GM21619 (cell line): Measurements from ENCODE around the gene MUL1.
"Not testable (repeated sequence)": the region's sequence is repeated elsewhere in the genome, so short reads cannot be mapped to it uniquely, and the experiment has no call there.

Experiments used
- ATAC-seq: cut with Tn5 transposase; IDR thresholded peaks from one replicate; pipeline ENCODE4 v1.9.1; 2021; ENCODE audit not compliant: unreplicated experiment

Gene MUL1

GRCh38 chr1:20507564-20508410, at the start of gene MUL1:
MUL1 (minus strand) TSS chr1:20508151; CDS start chr1:20508024, 127 bp downstream.
- peak; percentile 92 for ATAC-seq

GRCh38 chr1:20555758-20556120, 47.8 kb upstream of the MUL1 start:
- no peak for ATAC-seq

GRCh38 chr1:20555025-20555757, 47.2 kb upstream of the MUL1 start:
- no peak for ATAC-seq

GRCh38 chr1:20552728-20553445, 44.9 kb upstream of the MUL1 start:
- no peak for ATAC-seq

- no peak for ATAC-seq
These were observed 44.2 kb upstream of the MUL1 start, which contains the start of gene FAM43B for GRCh38 chr1:20551945-20552727. FAM43B (plus strand) TSS chr1:20552573; CDS start chr1:20552974, 401 bp downstream.

GRCh38 chr1:20551161-20551560, 43.2 kb upstream of the MUL1 start:
- ATAC-seq, result no peak

- ATAC-seq, result no peak
These were observed 38.7 kb upstream of the MUL1 start for GRCh38 chr1:20546637-20547036.

- ATAC-seq, result no peak
These were observed 32.3 kb upstream of the MUL1 start for GRCh38 chr1:20540281-20540680.

GRCh38 chr1:20538760-20539551, 31.0 kb upstream of the MUL1 start:
- no peak for ATAC-seq

- ATAC-seq, result no peak
These were observed 30.3 kb upstream of the MUL1 start for GRCh38 chr1:20538227-20538626.

GRCh38 chr1:20534659-20535417, 26.9 kb upstream of the MUL1 start:
- no peak for ATAC-seq

GRCh38 chr1:20533635-20534034, 25.7 kb upstream of the MUL1 start:
- ATAC-seq, result no peak

- no peak for ATAC-seq
These were observed 22.9 kb upstream of the MUL1 start for GRCh38 chr1:20530901-20531300.

- ATAC-seq, result no peak
These were observed 22.4 kb upstream of the MUL1 start for GRCh38 chr1:20530306-20530705.

- ATAC-seq, result no peak
These were observed 20.3 kb upstream of the MUL1 start for GRCh38 chr1:20528221-20528620.

GRCh38 chr1:20526267-20526666, 18.3 kb upstream of the MUL1 start:
- ATAC-seq, result no peak

GRCh38 chr1:20521960-20522861, 14.3 kb upstream of the MUL1 start:
- ATAC-seq, result no peak

GRCh38 chr1:20519609-20520262, 11.8 kb upstream of the MUL1 start:
- ATAC-seq, result not testable (repeated sequence)
